Measurements from ENCODE around the gene DYDC2. TPM values are rescaled to one million over a fixed set of nuclear protein-coding genes. Genes with fewer than 3 reads are reported as not detected.

The DYDC2 gene
- total RNA-seq, 2 donors from 2014 or later, result not detected

DNA sequence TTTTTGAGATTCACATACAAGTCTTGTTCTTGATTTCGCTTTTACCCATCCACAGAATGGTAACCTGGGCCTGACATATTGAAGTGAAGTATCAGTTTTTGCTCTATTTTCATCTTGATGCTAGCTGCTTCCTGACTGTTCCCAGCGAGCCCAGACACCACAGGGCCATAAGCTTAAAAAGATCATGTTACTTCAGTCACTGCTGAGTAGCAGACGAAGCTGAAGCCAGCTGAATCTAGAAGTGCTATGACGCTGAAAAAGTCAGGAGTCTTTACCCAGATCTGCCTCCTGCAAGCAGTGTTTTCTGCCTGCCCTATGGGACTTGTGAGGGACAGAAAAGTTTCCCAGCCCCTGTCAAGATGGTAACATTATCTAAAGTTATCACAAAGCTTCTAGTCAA, 49.0 kb downstream of the DYDC2 start:
- TF ChIP-seq, protein P1, sequence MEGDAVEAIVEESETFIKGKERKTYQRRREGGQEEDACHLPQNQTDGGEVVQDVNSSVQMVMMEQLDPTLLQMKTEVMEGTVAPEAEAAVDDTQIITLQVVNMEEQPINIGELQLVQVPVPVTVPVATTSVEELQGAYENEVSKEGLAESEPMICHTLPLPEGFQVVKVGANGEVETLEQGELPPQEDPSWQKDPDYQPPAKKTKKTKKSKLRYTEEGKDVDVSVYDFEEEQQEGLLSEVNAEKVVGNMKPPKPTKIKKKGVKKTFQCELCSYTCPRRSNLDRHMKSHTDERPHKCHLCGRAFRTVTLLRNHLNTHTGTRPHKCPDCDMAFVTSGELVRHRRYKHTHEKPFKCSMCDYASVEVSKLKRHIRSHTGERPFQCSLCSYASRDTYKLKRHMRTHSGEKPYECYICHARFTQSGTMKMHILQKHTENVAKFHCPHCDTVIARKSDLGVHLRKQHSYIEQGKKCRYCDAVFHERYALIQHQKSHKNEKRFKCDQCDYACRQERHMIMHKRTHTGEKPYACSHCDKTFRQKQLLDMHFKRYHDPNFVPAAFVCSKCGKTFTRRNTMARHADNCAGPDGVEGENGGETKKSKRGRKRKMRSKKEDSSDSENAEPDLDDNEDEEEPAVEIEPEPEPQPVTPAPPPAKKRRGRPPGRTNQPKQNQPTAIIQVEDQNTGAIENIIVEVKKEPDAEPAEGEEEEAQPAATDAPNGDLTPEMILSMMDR (IDR thresholded peaks at IDR 0.05), result no peak
- no peak overlapping the region for H3K27ac ChIP-seq
- DNase-seq (ENCODE audit: low spot score), result no peak

GRCh38 chr10:80406204-80406603, 49.6 kb downstream of the DYDC2 start:
- DNase-seq (ENCODE audit: low spot score), result no peak
- Histone ChIP-seq H3K4me1 (peaks cover 0 to 33% of the 10 kb centered on the region in 2 donors), H3K9me3 (no peaks in the 10 kb centered on the region), H3K4me3 (no peak overlapping the region), H3K36me3 (no peaks in the 10 kb centered on the region), H3K27me3 (no peaks in the 10 kb centered on the region), H3K27ac (peak overlapping the region in 1 of 2 donors; percentile 28)
- TF ChIP-seq, protein P1 (IDR thresholded peaks at IDR 0.05), result no peak

More for the DNA sequence above, 49.0 kb downstream of the DYDC2 start:
- Histone ChIP-seq H3K27me3 (no peaks in the 10 kb centered on the region), H3K4me3 (no peak overlapping the region), H3K4me1 (peaks cover 0 to 27% of the 10 kb centered on the region in 2 donors), H3K36me3 (no peaks in the 10 kb centered on the region), H3K9me3 (no peaks in the 10 kb centered on the region)

DNA sequence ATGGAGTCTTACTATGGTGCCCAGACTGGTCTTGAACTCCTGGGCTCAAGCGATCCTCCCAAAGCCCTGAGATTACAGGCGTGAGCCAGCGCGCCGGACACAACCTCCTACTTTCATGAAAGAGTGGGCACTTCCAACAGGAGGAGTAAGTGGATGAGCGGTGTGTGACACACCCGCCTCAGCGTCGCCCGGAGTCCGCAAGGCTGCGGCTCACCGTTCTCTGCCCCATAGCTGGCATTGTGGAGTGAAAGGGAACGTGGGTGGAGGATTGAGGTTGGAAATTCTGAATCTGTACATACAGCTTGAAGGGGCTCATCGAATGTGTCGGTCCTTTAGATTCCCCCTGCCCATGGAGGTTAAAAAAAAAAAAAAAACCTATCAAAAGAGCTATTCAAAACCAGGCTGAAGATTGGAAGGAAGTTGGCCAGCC, 51.2 kb downstream of the DYDC2 start:
- DNase-seq (ENCODE audit: low spot score), result no peak
- Histone ChIP-seq H3K9me3 (no peaks in the 10 kb centered on the region), H3K4me1 (peaks cover 0 to 49% of the 10 kb centered on the region in 2 donors), H3K27ac (peak overlapping the region; percentile 81 to 91), H3K4me3 (peak overlapping the region; percentile 69 to 86), H3K36me3 (no peaks in the 10 kb centered on the region), H3K27me3 (no peaks in the 10 kb centered on the region)
- TF ChIP-seq, protein P1 (IDR thresholded peaks at IDR 0.05), result no peak

GRCh38 chr10:80408242-80409101, 51.9 kb downstream of the DYDC2 start, which contains the start of gene PRXL2A:
Gene PRXL2A, plus strand, starts transcription at chr10:80408551. Its CDS starts 11,917 bp downstream, at chr10:80420468.
- no peaks in the 10 kb centered on the region for H3K27me3 ChIP-seq
- peak within 1 kb of the TSS; percentile 69 to 86 for H3K4me3 ChIP-seq
- H3K36me3 ChIP-seq, result no peaks in the 10 kb centered on the region
- peak within 1 kb of the TSS; percentile 81 to 91 for H3K27ac ChIP-seq
- peak; percentile 78 for DNase-seq (ENCODE audit: low spot score)
- H3K9me3 ChIP-seq, result no peaks in the 10 kb centered on the region
- H3K4me1 ChIP-seq, result peaks cover 0 to 56% of the 10 kb centered on the region in 2 donors
- TF ChIP-seq, protein P1 (IDR thresholded peaks at IDR 0.05), result no peak

- H3K4me1 ChIP-seq, result peaks cover 0 to 62% of the 10 kb centered on the region in 2 donors
- H3K36me3 ChIP-seq, result no peaks in the 10 kb centered on the region
- H3K4me3 ChIP-seq, result peak overlapping the region; percentile 69 to 86
- no peaks in the 10 kb centered on the region for H3K9me3 ChIP-seq
- DNase-seq (ENCODE audit: low spot score), result no peak
- TF ChIP-seq, protein P1 (IDR thresholded peaks at IDR 0.05), result no peak
- no peaks in the 10 kb centered on the region for H3K27me3 ChIP-seq
- peak overlapping the region; percentile 81 to 91 for H3K27ac ChIP-seq
Measured at GRCh38 chr10:80409121-80409520, 52.5 kb downstream of the DYDC2 start.

All from right atrium auricular region (tissue), 2 donors.